Measurements from ENCODE around the gene TAS2R50.

DNA sequence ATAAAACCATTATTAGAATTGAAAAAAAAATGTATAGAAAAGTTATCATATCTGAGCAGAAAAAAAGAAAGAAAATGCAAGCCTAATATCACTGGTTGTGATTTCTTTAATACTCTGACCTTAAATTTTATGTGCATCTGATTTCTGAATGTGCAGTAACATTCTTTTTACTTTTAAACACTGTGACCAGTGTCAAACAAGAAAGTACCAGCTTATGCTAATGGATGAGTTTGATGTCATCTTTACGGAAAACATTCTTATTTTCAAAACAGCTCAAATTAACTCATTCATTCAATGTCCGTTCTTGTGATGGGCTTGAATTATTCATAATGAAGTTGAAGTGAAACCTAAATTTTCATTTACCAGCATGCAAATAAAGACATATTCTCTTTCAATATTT lies at the start of gene TAS2R50:
- TF ChIP-seq POLR2A (IDR thresholded peaks at IDR 0.05) (no peak), CTCF (IDR thresholded peaks at IDR 0.05) (no peak)
